GM12878 (cell line): Measurements from ENCODE around the gene CFAP410. TPM values are rescaled to one million over a fixed set of nuclear protein-coding genes. Genes with fewer than 3 reads are reported as not detected.

Experiments
- BCL11A ChIP-seq: IDR thresholded peaks from 2 replicates; pipeline ENCODE4 v1.6.1; 2011; ENCODE audit warnings: low read depth, low read length
- CEBPB ChIP-seq, 2 experiments: fragments of 150-350 bp in 1 of 2; IDR thresholded peaks; 2 replicates each; pipeline ENCODE4 v1.6.1; 2012 to 2014; ENCODE audit warnings: low read depth in 2 of 2, low read length in 2 of 2, borderline replicate concordance in 1 of 2, inconsistent platforms in 1 of 2
- FOXK2 ChIP-seq: fragments of 450-650 bp; IDR thresholded peaks from 2 replicates; pipeline ENCODE4 v1.6.1; 2017; ENCODE audit warnings: mild to moderate bottlenecking, moderate library complexity
- HDAC6 ChIP-seq: fragments of 200-600 bp; sonication (generic); IDR thresholded peaks from one replicate; pipeline ENCODE4 v1.8.0; 2017; ENCODE audit warnings: antibody characterized with exemption; ENCODE audit not compliant: unreplicated experiment
- IRF4 ChIP-seq: IDR thresholded peaks from 2 replicates; pipeline ENCODE4 v1.6.1; 2011; ENCODE audit warnings: low read depth, low read length
- SREBF2 ChIP-seq: IDR thresholded peaks from 2 replicates; pipeline ENCODE4 v1.6.1; 2012; ENCODE audit warnings: mild to moderate bottlenecking, low read length
- ZNF622 ChIP-seq: fragments of 450-650 bp; IDR thresholded peaks from 2 replicates; pipeline ENCODE4 v1.6.1; 2017; ENCODE audit warnings: mild to moderate bottlenecking, inconsistent platforms
- polyA plus RNA-seq, 11 experiments: library from polyadenylated mRNA; depleted of rRNA in 4 of 11; unstranded in 6 of 11; stranded (reverse) in 5 of 11; fragments of >200 nt; fragmentation: Nextera tagmentation in 4 of 11; fragmentation: Illumina TruSeq in 1 of 11; extraction: Ambion mirVana in 4 of 11; extraction: Trizol in 1 of 11; gene quantifications; 1 replicate in 1 of 11; 2 replicates in 10 of 11; pipeline versions ENCODE4 v1.2.1 to v1.2.3, GENCODE V29; 2011 to 2016; ENCODE audit warnings: inconsistent platforms in 2 of 11, missing spikeins in 2 of 11, low read depth in 1 of 11
- total RNA-seq, 4 experiments: library from RNA; depleted of rRNA in 3 of 4; stranded (reverse); fragments of >200 nt in 3 of 4; fragmentation: Illumina TruSeq in 1 of 4; extraction: Trizol in 1 of 4; gene quantifications; 2 replicates each; pipeline versions ENCODE4 v1.2.1 to v1.2.3, GENCODE V29; 2013 to 2021
- TF ChIP-seq, protein P1 (sequence below): fragments of 450-650 bp; IDR thresholded peaks from 2 replicates; pipeline ENCODE4 v1.6.1; 2017; ENCODE audit warnings: antibody characterized with exemption, mild to moderate bottlenecking, moderate library complexity
- TF ChIP-seq, protein P2 (sequence below): IDR thresholded peaks from 2 replicates; pipeline ENCODE4 v1.6.1; 2012; ENCODE audit warnings: low read depth, low read length, improper control_type of control experiment
- TF ChIP-seq, protein P3 (sequence below): IDR thresholded peaks from 2 replicates; pipeline ENCODE4 v1.6.1; 2012; ENCODE audit warnings: improper control_type of control experiment, low read depth, low read length; ENCODE audit not compliant: insufficient replicate concordance

Gene CFAP410
- total and polyA plus RNA-seq, 10 of the 15 experiments (the other 5 are each of a cell fraction or from before 2014, with no cell fraction given) = 0.14 to 24.8 (median 11.3) TPM

DNA sequence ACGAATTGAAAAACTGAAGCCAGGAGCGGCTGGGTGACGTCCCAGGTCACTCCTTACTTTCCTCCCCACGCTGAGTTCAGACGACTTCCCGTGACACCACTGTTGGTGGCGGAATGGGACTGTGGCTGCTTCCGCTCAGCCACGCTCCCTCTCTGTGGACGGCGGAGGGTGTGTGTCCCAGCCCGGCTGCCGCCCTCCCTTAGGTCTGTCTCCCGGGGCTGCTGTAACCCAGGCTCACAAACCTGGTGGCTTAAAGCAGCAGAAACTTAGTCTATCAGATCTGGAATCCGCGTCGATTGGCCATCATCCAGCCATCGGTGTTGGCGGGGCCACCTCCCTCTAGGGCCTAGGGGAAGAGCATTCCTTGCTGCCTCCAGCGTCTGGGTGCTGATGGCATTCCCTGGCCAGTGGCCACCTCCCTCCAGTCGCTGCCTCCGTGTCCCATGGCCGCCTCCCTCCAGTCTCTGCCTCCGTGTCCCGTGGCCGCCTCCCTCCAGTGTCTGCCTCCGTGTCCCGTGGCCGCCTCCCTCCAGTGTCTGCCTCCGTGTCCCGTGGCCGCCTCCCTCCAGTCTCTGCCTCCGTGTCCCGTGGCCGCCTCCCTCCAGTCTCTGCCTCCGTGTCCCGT lies 31.7 kb upstream of the CFAP410 start (continued):
- TF ChIP-seq, protein P1, sequence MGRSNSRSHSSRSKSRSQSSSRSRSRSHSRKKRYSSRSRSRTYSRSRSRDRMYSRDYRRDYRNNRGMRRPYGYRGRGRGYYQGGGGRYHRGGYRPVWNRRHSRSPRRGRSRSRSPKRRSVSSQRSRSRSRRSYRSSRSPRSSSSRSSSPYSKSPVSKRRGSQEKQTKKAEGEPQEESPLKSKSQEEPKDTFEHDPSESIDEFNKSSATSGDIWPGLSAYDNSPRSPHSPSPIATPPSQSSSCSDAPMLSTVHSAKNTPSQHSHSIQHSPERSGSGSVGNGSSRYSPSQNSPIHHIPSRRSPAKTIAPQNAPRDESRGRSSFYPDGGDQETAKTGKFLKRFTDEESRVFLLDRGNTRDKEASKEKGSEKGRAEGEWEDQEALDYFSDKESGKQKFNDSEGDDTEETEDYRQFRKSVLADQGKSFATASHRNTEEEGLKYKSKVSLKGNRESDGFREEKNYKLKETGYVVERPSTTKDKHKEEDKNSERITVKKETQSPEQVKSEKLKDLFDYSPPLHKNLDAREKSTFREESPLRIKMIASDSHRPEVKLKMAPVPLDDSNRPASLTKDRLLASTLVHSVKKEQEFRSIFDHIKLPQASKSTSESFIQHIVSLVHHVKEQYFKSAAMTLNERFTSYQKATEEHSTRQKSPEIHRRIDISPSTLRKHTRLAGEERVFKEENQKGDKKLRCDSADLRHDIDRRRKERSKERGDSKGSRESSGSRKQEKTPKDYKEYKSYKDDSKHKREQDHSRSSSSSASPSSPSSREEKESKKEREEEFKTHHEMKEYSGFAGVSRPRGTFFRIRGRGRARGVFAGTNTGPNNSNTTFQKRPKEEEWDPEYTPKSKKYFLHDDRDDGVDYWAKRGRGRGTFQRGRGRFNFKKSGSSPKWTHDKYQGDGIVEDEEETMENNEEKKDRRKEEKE = no peak
- TF ChIP-seq ZNF622 = no peak
- no peak for TF ChIP-seq HDAC6
- TF ChIP-seq, protein P2, sequence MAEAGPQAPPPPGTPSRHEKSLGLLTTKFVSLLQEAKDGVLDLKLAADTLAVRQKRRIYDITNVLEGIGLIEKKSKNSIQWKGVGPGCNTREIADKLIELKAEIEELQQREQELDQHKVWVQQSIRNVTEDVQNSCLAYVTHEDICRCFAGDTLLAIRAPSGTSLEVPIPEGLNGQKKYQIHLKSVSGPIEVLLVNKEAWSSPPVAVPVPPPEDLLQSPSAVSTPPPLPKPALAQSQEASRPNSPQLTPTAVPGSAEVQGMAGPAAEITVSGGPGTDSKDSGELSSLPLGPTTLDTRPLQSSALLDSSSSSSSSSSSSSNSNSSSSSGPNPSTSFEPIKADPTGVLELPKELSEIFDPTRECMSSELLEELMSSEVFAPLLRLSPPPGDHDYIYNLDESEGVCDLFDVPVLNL = no peak
- TF ChIP-seq FOXK2 = no peak
- no peak for TF ChIP-seq SREBF2
- TF ChIP-seq CEBPB (IDR thresholded peaks at IDR 0.05; ENCODE audit: borderline replicate concordance in 1 of 2, low read depth in 2 of 2, low read length in 2 of 2) = no peak
- TF ChIP-seq, protein P3, sequence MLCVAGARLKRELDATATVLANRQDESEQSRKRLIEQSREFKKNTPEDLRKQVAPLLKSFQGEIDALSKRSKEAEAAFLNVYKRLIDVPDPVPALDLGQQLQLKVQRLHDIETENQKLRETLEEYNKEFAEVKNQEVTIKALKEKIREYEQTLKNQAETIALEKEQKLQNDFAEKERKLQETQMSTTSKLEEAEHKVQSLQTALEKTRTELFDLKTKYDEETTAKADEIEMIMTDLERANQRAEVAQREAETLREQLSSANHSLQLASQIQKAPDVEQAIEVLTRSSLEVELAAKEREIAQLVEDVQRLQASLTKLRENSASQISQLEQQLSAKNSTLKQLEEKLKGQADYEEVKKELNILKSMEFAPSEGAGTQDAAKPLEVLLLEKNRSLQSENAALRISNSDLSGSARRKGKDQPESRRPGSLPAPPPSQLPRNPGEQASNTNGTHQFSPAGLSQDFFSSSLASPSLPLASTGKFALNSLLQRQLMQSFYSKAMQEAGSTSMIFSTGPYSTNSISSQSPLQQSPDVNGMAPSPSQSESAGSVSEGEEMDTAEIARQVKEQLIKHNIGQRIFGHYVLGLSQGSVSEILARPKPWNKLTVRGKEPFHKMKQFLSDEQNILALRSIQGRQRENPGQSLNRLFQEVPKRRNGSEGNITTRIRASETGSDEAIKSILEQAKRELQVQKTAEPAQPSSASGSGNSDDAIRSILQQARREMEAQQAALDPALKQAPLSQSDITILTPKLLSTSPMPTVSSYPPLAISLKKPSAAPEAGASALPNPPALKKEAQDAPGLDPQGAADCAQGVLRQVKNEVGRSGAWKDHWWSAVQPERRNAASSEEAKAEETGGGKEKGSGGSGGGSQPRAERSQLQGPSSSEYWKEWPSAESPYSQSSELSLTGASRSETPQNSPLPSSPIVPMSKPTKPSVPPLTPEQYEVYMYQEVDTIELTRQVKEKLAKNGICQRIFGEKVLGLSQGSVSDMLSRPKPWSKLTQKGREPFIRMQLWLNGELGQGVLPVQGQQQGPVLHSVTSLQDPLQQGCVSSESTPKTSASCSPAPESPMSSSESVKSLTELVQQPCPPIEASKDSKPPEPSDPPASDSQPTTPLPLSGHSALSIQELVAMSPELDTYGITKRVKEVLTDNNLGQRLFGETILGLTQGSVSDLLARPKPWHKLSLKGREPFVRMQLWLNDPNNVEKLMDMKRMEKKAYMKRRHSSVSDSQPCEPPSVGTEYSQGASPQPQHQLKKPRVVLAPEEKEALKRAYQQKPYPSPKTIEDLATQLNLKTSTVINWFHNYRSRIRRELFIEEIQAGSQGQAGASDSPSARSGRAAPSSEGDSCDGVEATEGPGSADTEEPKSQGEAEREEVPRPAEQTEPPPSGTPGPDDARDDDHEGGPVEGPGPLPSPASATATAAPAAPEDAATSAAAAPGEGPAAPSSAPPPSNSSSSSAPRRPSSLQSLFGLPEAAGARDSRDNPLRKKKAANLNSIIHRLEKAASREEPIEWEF = no peak
- no peak for TF ChIP-seq BCL11A
- no peak for TF ChIP-seq IRF4
